ENCODE data around the gene ZBTB46. TPM values are rescaled to one million over a fixed set of nuclear protein-coding genes. Genes with fewer than 3 reads are reported as not detected.
A peak's percentile ranks its signal among the peaks of the same experiment; 100 is the strongest.

Gene ZBTB46
- total RNA-seq, 1 donor from 2014 or later, result 0.53 TPM

DNA sequence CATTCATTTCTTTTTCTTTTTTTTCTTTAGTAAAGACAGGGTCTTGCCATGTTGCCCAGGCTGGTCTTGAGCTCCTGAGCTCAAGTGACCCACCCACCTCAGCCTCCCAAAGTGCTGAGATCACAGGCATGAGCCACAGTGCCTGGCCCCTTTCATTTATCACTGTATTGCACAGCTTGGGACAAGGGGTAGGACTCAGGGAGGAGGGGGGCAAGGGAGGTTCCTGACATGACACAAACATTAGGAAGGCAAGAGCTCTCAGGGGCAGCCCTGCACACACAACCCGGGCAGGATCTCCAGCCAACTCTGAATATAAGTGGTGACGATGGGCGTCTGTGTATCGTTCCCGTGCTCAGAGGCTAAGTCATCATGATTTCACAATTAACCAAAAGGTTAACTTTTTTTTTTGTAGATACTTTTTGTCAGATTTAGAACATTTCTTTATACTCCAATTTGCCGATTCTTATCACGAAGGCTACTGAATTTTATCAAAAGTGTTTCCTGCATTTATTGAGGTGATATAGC is 71.6 kb downstream of the ZBTB46 start:
- H3K36me3 ChIP-seq (ENCODE audit: control insufficient read depth, insufficient read depth, low read length), result no peaks in the 10 kb centered on the region
- no peak for TF ChIP-seq CTCF (IDR thresholded peaks at IDR 0.05; ENCODE audit: insufficient read depth, low read length, severe bottlenecking)
- no peak overlapping the region for H3K4me3 ChIP-seq (ENCODE audit: low read depth, low read length)
- H3K27me3 ChIP-seq (ENCODE audit: control insufficient read depth, insufficient read depth, low read length), result no peaks in the 10 kb centered on the region
- FAIRE-seq, result no peak
- DNase-seq (ENCODE audit: low read depth), result no peak

DNA sequence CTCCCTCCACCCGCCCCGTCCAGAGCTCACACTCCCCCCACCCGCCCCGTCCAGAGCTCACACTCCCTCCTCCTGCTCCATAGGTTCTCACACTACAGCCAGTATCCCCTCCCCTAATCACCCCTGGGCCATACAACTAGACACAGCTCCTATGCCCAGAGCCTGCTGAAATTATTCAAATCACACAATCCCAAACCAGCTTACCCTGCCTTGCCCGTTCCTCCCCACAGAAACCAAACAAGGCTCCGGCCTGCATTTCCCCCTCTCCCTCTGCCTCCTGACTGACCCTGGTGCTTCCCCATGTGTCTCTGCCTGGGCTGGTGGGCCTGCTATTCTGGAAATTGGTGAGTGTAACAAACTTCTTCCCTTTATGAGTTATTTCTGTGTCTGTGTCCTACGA is 72.9 kb downstream of the ZBTB46 start:
- Histone ChIP-seq H3K4me3 (ENCODE audit: low read depth, low read length) (no peak overlapping the region), H3K27me3 (ENCODE audit: control insufficient read depth, insufficient read depth, low read length) (no peaks in the 10 kb centered on the region), H3K36me3 (ENCODE audit: control insufficient read depth, insufficient read depth, low read length) (no peaks in the 10 kb centered on the region)
- DNase-seq (ENCODE audit: low read depth) (no peak), FAIRE-seq (no peak)
- TF ChIP-seq CTCF (IDR thresholded peaks at IDR 0.05; ENCODE audit: insufficient read depth, low read length, severe bottlenecking), result no peak

DNA sequence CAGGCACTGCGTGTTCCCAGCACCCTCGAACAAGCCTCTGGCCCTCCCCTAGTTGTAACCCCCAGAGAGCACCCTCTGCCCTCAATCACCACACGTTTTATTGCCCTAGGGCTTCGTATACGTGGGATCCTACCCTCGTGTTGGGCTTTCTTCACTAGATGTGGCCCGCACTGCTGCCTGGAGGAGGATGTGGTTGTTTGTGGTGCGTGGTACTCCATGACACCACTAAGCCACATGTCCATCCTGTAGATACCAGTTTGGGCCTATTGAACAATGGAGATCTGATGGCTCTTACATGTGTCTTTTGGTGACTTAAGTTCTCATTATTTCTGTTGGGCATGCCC is 74.4 kb downstream of the ZBTB46 start:
- no peak overlapping the region for H3K4me3 ChIP-seq (ENCODE audit: low read depth, low read length)
- no peak for TF ChIP-seq CTCF (IDR thresholded peaks at IDR 0.05; ENCODE audit: insufficient read depth, low read length, severe bottlenecking)
- H3K27me3 ChIP-seq (ENCODE audit: control insufficient read depth, insufficient read depth, low read length), result no peaks in the 10 kb centered on the region
- H3K36me3 ChIP-seq (ENCODE audit: control insufficient read depth, insufficient read depth, low read length), result no peaks in the 10 kb centered on the region
- FAIRE-seq, result peak; percentile 43
- no peak for DNase-seq (ENCODE audit: low read depth)

DNA sequence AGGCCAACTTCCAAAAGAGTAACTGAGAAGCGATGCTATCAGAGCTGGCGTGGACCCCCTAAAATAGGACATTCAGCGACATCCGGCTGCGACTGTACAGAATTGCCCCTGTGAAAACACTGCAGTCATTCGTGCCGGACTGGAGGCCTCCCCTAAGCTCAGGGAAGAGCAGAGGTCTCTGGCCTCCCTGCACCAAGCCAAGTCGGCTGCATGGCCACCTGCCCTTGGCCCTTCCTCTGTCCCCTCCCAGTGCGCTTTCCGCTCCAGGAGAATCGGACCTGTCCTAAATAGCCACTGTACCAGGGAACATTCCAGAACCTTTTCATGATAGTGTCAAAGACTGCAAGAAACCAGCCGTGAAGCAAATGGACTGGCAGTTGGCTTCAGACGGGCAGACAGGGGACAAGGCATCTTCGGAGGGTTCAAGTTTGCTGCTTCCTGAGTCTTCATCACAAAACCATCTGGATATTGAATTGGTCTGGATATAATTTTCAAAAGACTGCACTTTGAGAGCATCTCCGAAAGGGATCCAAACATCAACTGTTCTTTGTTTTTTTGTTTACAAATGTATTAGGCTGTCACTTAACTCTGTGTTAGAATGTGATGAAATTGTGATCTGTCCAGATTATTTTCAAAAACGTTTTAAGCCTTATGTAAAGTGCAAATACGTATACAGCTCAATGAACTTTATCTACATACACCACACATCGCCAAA is 75.0 kb downstream of the ZBTB46 start:
- Histone ChIP-seq H3K4me3 (ENCODE audit: low read depth, low read length) (no peak overlapping the region), H3K27me3 (ENCODE audit: control insufficient read depth, insufficient read depth, low read length) (no peaks in the 10 kb centered on the region), H3K36me3 (ENCODE audit: control insufficient read depth, insufficient read depth, low read length) (no peaks in the 10 kb centered on the region)
- no peak for FAIRE-seq
- no peak for TF ChIP-seq CTCF (IDR thresholded peaks at IDR 0.05; ENCODE audit: insufficient read depth, low read length, severe bottlenecking)
- no peak for DNase-seq (ENCODE audit: low read depth)

DNA sequence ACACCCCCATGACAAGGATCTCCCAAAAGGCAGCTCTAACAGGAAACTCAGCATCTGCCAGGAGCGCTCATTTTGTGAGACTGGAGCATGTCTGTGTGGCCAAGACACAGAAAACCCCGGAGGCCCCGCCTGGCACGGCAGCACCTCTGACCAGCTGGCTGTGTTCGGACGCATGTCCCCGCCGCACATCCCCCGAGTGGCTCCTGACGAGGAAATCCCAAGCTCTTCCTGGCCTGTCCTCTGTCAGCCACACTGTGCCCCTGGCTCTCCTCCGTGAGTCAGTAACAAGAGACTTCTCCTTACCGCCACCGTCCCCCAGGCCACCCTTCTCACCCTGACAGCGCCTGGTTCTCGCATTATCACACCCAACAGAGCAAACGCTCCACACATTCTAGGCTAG is 77.1 kb downstream of the ZBTB46 start:
- FAIRE-seq, result no peak
- Histone ChIP-seq H3K27me3 (ENCODE audit: control insufficient read depth, insufficient read depth, low read length) (no peaks in the 10 kb centered on the region), H3K36me3 (ENCODE audit: control insufficient read depth, insufficient read depth, low read length) (no peaks in the 10 kb centered on the region), H3K4me3 (ENCODE audit: low read depth, low read length) (no peak overlapping the region)
- no peak for DNase-seq (ENCODE audit: low read depth)
- TF ChIP-seq CTCF (IDR thresholded peaks at IDR 0.05; ENCODE audit: insufficient read depth, low read length, severe bottlenecking), result no peak

GRCh38 chr20:63753381-63753780 is 77.7 kb downstream of the ZBTB46 start:
- FAIRE-seq (no peak), DNase-seq (ENCODE audit: low read depth) (no peak)
- H3K27me3 ChIP-seq (ENCODE audit: control insufficient read depth, insufficient read depth, low read length), result no peaks in the 10 kb centered on the region
- H3K36me3 ChIP-seq (ENCODE audit: control insufficient read depth, insufficient read depth, low read length), result no peaks in the 10 kb centered on the region
- TF ChIP-seq CTCF (IDR thresholded peaks at IDR 0.05; ENCODE audit: insufficient read depth, low read length, severe bottlenecking), result no peak
- no peak overlapping the region for H3K4me3 ChIP-seq (ENCODE audit: low read depth, low read length)
